ENCODE results near the gene TMEM131L.

TMEM131L gene

DNA sequence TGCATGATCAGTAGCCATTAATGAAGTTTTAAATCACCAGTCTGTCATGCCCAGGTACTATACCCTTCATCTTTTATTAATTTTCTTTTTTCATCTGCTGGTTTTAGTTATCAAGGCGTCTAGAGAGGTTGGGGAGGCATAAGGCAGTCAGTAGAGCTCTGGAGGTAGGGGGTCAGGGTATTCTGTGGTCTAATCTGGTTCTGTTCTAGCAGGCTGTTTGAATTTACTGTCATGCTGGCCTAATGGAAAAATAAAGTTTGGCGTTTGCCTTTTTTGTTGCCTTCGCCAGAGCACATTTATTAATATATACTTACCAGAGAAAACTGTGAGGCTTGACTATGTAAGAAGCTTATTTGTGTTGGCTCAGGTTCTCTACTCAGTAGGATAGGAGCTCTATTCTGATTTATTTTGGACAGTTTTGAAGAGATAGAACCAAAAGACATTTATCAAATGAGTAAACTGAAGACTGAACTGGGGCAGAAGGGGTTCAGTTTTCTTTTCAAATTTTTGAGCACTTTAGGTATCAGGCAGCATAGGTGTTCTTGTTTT, 46.9 kb downstream of the TMEM131L start:
- Mint-ChIP-seq H3K4me1 (ENCODE audit: low read depth) (peaks cover 28% of the 10 kb centered on the region), H3K4me3 (no peak overlapping the region), H3K27me3 (ENCODE audit: low read depth) (no peaks in the 10 kb centered on the region)

DNA sequence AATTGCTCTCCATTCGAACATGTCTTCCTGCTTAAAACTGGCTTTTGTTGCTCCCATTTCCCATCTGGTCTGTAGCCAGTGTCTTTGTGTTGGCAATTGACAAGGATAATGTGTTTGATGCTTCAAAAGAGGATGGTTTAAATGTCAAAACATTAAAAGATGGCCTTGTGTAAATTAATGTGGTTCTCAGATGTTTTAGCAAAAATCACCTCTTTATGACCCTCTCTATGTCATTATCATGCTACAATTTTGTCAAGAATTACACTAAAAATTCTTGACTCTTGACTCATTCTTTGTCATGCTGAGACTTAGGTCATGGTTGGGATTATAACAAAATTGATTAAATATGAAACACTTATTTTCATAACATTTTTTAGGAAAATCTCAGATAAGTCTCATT, 47.4 kb downstream of the TMEM131L start:
- H3K9me3 Mint-ChIP-seq = no peaks in the 10 kb centered on the region
- H3K36me3 Mint-ChIP-seq (ENCODE audit: low read depth) = peaks cover 42% of the 10 kb centered on the region
- H3K4me3 Mint-ChIP-seq = no peak overlapping the region
- no peak for DNase-seq (ENCODE audit: low spot score)
- H3K27me3 Mint-ChIP-seq (ENCODE audit: low read depth) = no peaks in the 10 kb centered on the region
- peak overlapping the region; percentile 23 for H3K27ac Mint-ChIP-seq
- peaks cover 34% of the 10 kb centered on the region for H3K4me1 Mint-ChIP-seq (ENCODE audit: low read depth)

More for the DNA sequence above, 46.9 kb downstream of the TMEM131L start:
- no peak overlapping the region for H3K27ac Mint-ChIP-seq
- DNase-seq (ENCODE audit: low spot score) = no peak
- H3K36me3 Mint-ChIP-seq (ENCODE audit: low read depth) = peaks cover 43% of the 10 kb centered on the region
- no peaks in the 10 kb centered on the region for H3K9me3 Mint-ChIP-seq

GRCh38 chr4:153514001-153514526, 47.9 kb downstream of the TMEM131L start:
- H3K9me3 Mint-ChIP-seq = no peaks in the 10 kb centered on the region
- peaks cover 40% of the 10 kb centered on the region for H3K36me3 Mint-ChIP-seq (ENCODE audit: low read depth)
- no peak for DNase-seq (ENCODE audit: low spot score)
- H3K27ac Mint-ChIP-seq = no peak overlapping the region
- H3K4me3 Mint-ChIP-seq = no peak overlapping the region
- no peaks in the 10 kb centered on the region for H3K27me3 Mint-ChIP-seq (ENCODE audit: low read depth)
- H3K4me1 Mint-ChIP-seq (ENCODE audit: low read depth) = peaks cover 39% of the 10 kb centered on the region

- Mint-ChIP-seq H3K4me3 (no peak overlapping the region), H3K27me3 (ENCODE audit: low read depth) (no peaks in the 10 kb centered on the region)
- no peak for DNase-seq (ENCODE audit: low spot score)
These were observed 48.7 kb downstream of the TMEM131L start for GRCh38 chr4:153514688-153515426.

DNA sequence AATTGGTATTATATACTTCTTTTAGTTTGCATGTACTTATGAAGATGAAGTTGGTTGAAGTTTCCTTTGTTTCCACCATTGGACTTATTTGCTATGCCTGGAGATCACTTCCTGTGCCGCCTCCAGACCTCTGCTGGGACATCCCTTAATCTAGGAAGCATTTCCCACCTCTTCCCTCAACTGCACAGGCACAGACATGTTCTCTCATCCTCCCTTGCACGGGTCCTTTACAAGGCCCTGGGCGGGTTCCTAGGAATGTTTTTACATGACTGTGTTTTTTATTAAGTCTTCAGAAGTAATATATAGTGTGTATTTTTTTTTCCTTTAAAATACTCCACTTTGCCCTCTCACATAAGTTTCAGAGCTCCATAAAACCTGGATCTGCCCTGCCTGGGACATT, 51.0 kb downstream of the TMEM131L start:
- Mint-ChIP-seq H3K4me1 (ENCODE audit: low read depth) (peaks cover 63% of the 10 kb centered on the region), H3K36me3 (ENCODE audit: low read depth) (peaks cover 18% of the 10 kb centered on the region)

More at GRCh38 chr4:153514688-153515426, 48.7 kb downstream of the TMEM131L start:
- Mint-ChIP-seq H3K4me1 (ENCODE audit: low read depth) (peaks cover 47% of the 10 kb centered on the region), H3K9me3 (no peaks in the 10 kb centered on the region), H3K27ac (no peak overlapping the region), H3K36me3 (ENCODE audit: low read depth) (peaks cover 32% of the 10 kb centered on the region)

GRCh38 chr4:153518001-153518400, 51.8 kb downstream of the TMEM131L start:
- Mint-ChIP-seq H3K4me3 (peak overlapping the region; percentile 68), H3K9me3 (no peaks in the 10 kb centered on the region), H3K27ac (peak overlapping the region; percentile 79), H3K27me3 (ENCODE audit: low read depth) (no peaks in the 10 kb centered on the region), H3K4me1 (ENCODE audit: low read depth) (peaks cover 65% of the 10 kb centered on the region), H3K36me3 (ENCODE audit: low read depth) (peaks cover 15% of the 10 kb centered on the region)
- no peak for DNase-seq (ENCODE audit: low spot score)

More for the DNA sequence above, 51.0 kb downstream of the TMEM131L start:
- Mint-ChIP-seq H3K27me3 (ENCODE audit: low read depth) (no peaks in the 10 kb centered on the region), H3K9me3 (no peaks in the 10 kb centered on the region), H3K27ac (no peak overlapping the region), H3K4me3 (no peak overlapping the region)
- DNase-seq (ENCODE audit: low spot score) = no peak

DNA sequence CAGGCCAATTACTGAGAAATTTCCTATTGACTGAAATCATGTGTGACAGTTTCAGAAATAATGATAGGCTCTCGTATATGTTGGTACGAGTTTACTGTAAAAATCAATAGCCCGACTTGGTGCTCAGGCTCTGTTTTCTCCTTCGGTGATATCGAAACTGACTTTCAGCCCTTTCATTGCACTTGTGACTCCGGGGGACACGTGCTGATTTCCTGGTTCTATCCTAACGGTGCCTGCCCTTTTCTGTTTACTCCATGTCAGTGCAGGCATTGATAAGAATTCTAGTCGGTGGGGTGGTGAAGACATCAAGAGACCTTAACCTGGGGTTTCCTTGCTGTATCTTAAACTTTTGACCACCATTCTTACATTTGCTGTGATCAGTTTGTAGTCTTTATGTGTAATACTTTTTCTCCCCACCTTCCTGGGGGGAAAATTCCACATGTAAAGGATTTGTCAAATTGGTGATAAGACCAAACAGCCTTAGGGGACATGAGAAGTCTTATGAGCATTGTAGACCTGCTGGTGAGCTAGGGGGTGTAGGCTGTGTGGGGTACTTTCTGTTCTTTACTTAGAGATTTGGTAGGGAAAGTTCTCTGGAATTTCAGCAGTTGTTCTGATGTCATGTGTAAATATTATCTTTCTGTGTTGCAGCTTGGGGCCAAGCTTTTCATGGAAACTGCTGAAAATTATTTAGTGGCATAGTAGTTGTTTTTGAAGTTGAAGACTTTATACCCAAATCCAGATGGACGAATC, 52.7 kb downstream of the TMEM131L start:
- Mint-ChIP-seq H3K36me3 (ENCODE audit: low read depth) (peaks cover 12% of the 10 kb centered on the region), H3K4me1 (ENCODE audit: low read depth) (peaks cover 67% of the 10 kb centered on the region), H3K4me3 (peak overlapping the region; percentile 68), H3K27ac (peak overlapping the region; percentile 79), H3K27me3 (ENCODE audit: low read depth) (no peaks in the 10 kb centered on the region), H3K9me3 (no peaks in the 10 kb centered on the region)
- DNase-seq (ENCODE audit: low spot score) = no peak

- no peaks in the 10 kb centered on the region for H3K27me3 Mint-ChIP-seq (ENCODE audit: low read depth)
- H3K36me3 Mint-ChIP-seq (ENCODE audit: low read depth) = peaks cover 17% of the 10 kb centered on the region
- peak overlapping the region; percentile 68 for H3K4me3 Mint-ChIP-seq
- no peaks in the 10 kb centered on the region for H3K9me3 Mint-ChIP-seq
- peak overlapping the region; percentile 79 for H3K27ac Mint-ChIP-seq
- peaks cover 74% of the 10 kb centered on the region for H3K4me1 Mint-ChIP-seq (ENCODE audit: low read depth)
- DNase-seq (ENCODE audit: low spot score) = no peak
These were observed 53.5 kb downstream of the TMEM131L start for GRCh38 chr4:153519687-153520086.

DNA sequence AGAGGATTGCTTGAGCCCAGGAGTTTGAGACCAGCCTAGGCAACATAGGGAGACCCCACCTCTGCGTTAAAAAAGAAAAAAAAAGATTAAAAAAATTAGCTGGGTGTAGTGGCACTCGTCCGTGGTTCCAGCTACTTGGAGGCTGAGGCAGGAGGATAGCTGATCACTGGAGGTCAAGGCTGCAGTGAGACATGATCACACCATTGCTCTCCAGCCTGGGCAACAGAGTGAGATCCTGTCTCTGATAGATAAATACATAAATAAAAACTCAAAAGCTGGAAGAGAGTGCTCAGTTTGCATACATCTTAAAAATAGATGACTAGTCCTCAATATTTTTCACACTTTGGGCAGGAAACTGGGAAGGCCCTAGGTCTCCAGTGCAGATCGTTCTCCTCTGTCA, 54.1 kb downstream of the TMEM131L start:
- H3K4me1 Mint-ChIP-seq (ENCODE audit: low read depth) = peaks cover 76% of the 10 kb centered on the region
- peaks cover 19% of the 10 kb centered on the region for H3K36me3 Mint-ChIP-seq (ENCODE audit: low read depth)
- no peak for DNase-seq (ENCODE audit: low spot score)
- H3K27ac Mint-ChIP-seq = peak overlapping the region; percentile 91
- no peaks in the 10 kb centered on the region for H3K9me3 Mint-ChIP-seq
- H3K27me3 Mint-ChIP-seq (ENCODE audit: low read depth) = no peaks in the 10 kb centered on the region
- H3K4me3 Mint-ChIP-seq = peak overlapping the region; percentile 10

DNA sequence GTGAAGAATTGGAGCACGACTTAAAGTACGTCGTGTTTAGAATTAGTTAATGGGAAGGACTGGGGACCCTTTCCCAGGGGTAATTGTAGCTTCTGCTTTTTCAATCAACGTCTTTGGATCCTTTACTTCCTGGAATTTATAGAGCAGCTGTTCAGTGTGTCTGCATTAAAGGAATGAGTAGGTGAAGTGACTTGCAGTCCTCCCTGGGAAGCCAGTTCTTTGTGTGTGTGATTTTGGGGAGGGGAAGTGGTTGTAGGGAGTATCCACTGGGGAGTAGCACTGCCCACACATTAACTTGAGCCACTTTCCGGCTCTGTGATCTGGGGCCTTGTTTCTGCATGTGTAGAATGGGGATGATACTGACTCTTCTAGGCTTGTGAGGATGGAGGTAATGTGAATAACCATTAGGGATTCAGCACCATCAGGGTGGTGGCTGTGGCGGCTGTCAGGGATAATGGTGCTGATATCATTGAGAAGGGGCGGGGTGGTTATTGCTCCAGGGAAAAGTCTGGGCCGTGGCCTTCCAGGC, 54.7 kb downstream of the TMEM131L start:
- peak overlapping the region; percentile 68 for H3K4me3 Mint-ChIP-seq
- H3K36me3 Mint-ChIP-seq (ENCODE audit: low read depth) = peaks cover 18% of the 10 kb centered on the region

GRCh38 chr4:153521478-153521877, 55.3 kb downstream of the TMEM131L start:
- Mint-ChIP-seq H3K4me3 (peak overlapping the region; percentile 68), H3K27me3 (ENCODE audit: low read depth) (no peaks in the 10 kb centered on the region), H3K36me3 (ENCODE audit: low read depth) (peaks cover 21% of the 10 kb centered on the region), H3K27ac (peak overlapping the region; percentile 91), H3K9me3 (no peaks in the 10 kb centered on the region), H3K4me1 (ENCODE audit: low read depth) (peaks cover 78% of the 10 kb centered on the region)
- DNase-seq (ENCODE audit: low spot score) = no peak

More for the DNA sequence above, 54.7 kb downstream of the TMEM131L start:
- Mint-ChIP-seq H3K27me3 (ENCODE audit: low read depth) (no peaks in the 10 kb centered on the region), H3K9me3 (no peaks in the 10 kb centered on the region), H3K27ac (peak overlapping the region; percentile 91), H3K4me1 (ENCODE audit: low read depth) (peaks cover 76% of the 10 kb centered on the region)
- DNase-seq (ENCODE audit: low spot score) = no peak

DNA sequence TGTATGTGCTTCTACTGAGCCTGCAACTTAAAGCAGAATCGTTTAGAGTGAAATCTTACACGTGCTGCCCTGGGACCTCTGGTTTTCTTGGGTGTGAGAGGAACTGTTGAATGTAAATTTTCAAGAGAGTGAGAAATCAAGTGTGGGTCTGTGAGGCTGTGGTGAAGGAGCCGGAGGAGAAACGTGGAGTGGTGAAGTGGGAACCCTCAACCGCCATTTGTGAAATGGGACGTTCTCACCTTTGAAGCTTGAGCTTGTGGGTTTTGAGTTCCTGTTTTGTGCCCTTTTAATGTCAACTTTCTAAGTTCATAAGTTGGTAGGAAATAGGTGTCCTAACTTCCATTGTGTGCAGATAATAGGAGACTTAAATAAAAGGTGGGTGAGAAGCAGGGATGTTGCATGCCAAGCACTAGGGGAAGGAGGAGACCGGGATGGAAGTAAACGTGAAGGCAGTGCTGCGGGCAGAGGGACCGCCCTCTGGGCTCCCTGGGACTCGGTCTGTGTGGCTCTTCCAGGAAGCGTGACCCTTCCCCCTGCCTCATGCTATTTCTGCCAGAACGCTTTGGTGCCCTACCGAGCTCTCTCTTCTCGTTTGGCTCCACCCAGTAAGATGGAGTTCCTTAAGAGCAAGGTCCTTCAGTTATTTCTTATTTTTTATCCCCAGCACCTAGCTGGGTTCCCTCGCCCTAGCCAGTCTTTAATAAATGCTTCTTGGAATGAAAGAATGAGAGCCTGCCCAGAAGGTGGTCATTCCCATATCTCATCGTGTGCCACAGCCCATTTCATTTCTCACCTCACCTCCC, 56.0 kb downstream of the TMEM131L start:
- peak; percentile 70 for DNase-seq (ENCODE audit: low spot score)
- no peaks in the 10 kb centered on the region for H3K27me3 Mint-ChIP-seq (ENCODE audit: low read depth)
- peaks cover 26% of the 10 kb centered on the region for H3K36me3 Mint-ChIP-seq (ENCODE audit: low read depth)
- H3K4me1 Mint-ChIP-seq (ENCODE audit: low read depth) = peaks cover 83% of the 10 kb centered on the region
- H3K9me3 Mint-ChIP-seq = no peaks in the 10 kb centered on the region
- H3K4me3 Mint-ChIP-seq = peak overlapping the region; percentile 68
- H3K27ac Mint-ChIP-seq = peak overlapping the region; percentile 91

DNA sequence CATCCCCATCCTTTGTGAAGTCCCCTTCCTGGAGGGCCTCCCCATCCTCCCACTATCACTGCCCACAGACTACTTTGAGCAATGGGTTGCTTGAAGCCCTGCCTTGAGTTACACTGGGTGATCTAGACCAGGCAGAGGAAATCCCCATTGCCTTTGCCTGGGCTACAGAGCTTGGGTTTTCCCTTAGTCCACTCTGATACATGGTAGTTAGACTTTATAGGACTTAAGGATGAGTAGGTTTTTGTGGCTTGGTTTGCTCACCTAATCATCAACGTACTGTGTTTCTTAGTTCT, 56.6 kb downstream of the TMEM131L start:
- peak overlapping the region; percentile 91 for H3K27ac Mint-ChIP-seq
- peaks cover 88% of the 10 kb centered on the region for H3K4me1 Mint-ChIP-seq (ENCODE audit: low read depth)
- DNase-seq (ENCODE audit: low spot score) = peak; percentile 79
- H3K4me3 Mint-ChIP-seq = peak overlapping the region; percentile 68
- peaks cover 29% of the 10 kb centered on the region for H3K36me3 Mint-ChIP-seq (ENCODE audit: low read depth)
- H3K27me3 Mint-ChIP-seq (ENCODE audit: low read depth) = no peaks in the 10 kb centered on the region
- H3K9me3 Mint-ChIP-seq = no peaks in the 10 kb centered on the region

All from T-helper 2 cell treated with Interferon-gamma antibody and Interleukin-4, amounts not matched to agents 5 μg/mL and 100 μg/mL, for 36 hours (primary cell).